HepG2 (cell line): ENCODE measurements around the gene CLCN2. TPM values are rescaled to one million over a fixed set of nuclear protein-coding genes. Genes with fewer than 3 reads are reported as not detected.

Experiments used
- CHD4 ChIP-seq: fragments of 200-600 bp; sonication (generic); IDR thresholded peaks from 2 replicates; pipeline ENCODE4 v1.7.0; 2017; ENCODE audit warnings: mild to moderate bottlenecking, low read length, borderline replicate concordance
- FOXP4 ChIP-seq: sonication (generic); formaldehyde crosslinking; IDR thresholded peaks from 2 replicates; pipeline ENCODE4 v1.4.0; 2020; ENCODE audit warnings: missing genetic modification reagents
- HMGXB4 ChIP-seq, 2 experiments: sonication (generic) in 1 of 2; formaldehyde crosslinking in 1 of 2; IDR thresholded peaks; 2 replicates each; pipeline versions ENCODE4 v1.4.0 to v1.6.1; 2018 to 2020; ENCODE audit warnings: missing genetic modification reagents in 2 of 2, borderline replicate concordance in 1 of 2, low read depth in 1 of 2, mild to moderate bottlenecking in 1 of 2, missing biosample characterization in 1 of 2
- HOXA3 ChIP-seq: sonication (generic); formaldehyde crosslinking; IDR thresholded peaks from 2 replicates; pipeline ENCODE4 v1.5.0; 2020; ENCODE audit warnings: missing genetic modification reagents
- KAT7 ChIP-seq: IDR thresholded peaks from 2 replicates; pipeline ENCODE4 v1.6.1; 2018; ENCODE audit warnings: borderline replicate concordance, missing compliant biosample characterization
- PHF8 ChIP-seq: sonication (generic); formaldehyde crosslinking; IDR thresholded peaks from 2 replicates; pipeline ENCODE4 v1.5.0; 2020; ENCODE audit warnings: missing genetic modification reagents
- POLR2A ChIP-seq, 2 experiments: IDR thresholded peaks; 2 replicates each; pipeline ENCODE4 v1.6.1; 2011; ENCODE audit warnings: low read depth in 2 of 2, low read length in 2 of 2, mild to moderate bottlenecking in 1 of 2, moderate library complexity in 1 of 2; ENCODE audit not compliant: insufficient read depth in 1 of 2
- ZMAT3 ChIP-seq: sonication (generic); formaldehyde crosslinking; conservative IDR thresholded peaks from 2 replicates; pipeline ENCODE4 v1.7.0; 2021; ENCODE audit warnings: missing genetic modification reagents
- ZNF556 ChIP-seq: sonication (generic); formaldehyde crosslinking; IDR thresholded peaks from 2 replicates; pipeline ENCODE4 v1.4.0; 2020; ENCODE audit warnings: mild to moderate bottlenecking, missing genetic modification reagents, borderline replicate concordance
- ZNF704 ChIP-seq: sonication (generic); formaldehyde crosslinking; IDR thresholded peaks from 2 replicates; pipeline ENCODE4 v1.8.1; 2023; ENCODE audit warnings: mild to moderate bottlenecking, inconsistent platforms, moderate library complexity, missing genetic modification reagents, borderline replicate concordance
- polyA plus RNA-seq, 8 experiments: library from polyadenylated mRNA; depleted of rRNA in 3 of 8; stranded (reverse) in 7 of 8; unstranded in 1 of 8; fragments of >200 nt; fragmentation: Illumina TruSeq in 4 of 8; extraction: Trizol in 4 of 8; gene quantifications; 2 replicates each; pipeline versions ENCODE4 v1.2.1 to v1.2.3, GENCODE V29; 2011 to 2016; ENCODE audit warnings: low read depth in 4 of 8, missing spikeins in 1 of 8, mixed read lengths in 1 of 8; ENCODE audit not compliant: insufficient read depth in 1 of 8
- total RNA-seq, 5 experiments: library from RNA; depleted of rRNA; stranded (reverse); fragments of >200 nt; fragmentation: Illumina TruSeq; extraction: Trizol; gene quantifications; 2 replicates each; pipeline ENCODE4 v1.2.3, GENCODE V29; 2016; ENCODE audit warnings: low read depth in 1 of 5
- TF ChIP-seq, protein P1 (sequence below): sonication (generic); formaldehyde crosslinking; IDR thresholded peaks from 2 replicates; pipeline ENCODE4 v1.5.0; 2020; ENCODE audit warnings: mild to moderate bottlenecking, missing genetic modification reagents

The CLCN2 gene
- total and polyA plus RNA-seq, 2 of the 13 experiments (the other 11 are each of a cell fraction or from before 2014, with no cell fraction given) = 11.4 to 13.5 TPM

DNA sequence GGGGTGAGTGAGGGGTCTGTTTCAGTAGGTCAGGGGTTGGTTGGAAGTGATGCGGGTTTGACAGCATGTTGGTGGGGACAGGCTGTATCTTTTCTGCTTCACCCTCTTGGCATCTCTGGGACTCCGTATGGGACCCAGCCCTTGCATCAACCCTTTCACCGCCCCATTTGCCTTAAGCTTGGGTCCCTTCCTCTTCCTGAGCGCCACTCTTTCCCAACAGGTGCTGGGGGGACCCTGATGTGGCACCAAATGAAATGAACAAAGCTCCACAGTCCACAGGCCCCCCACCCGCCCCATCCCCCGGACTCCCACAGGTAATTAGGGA lies 45.9 kb downstream of the CLCN2 start (continued):
- TF ChIP-seq ZNF704 (CRISPR knock-in tag) (0 out of 2 replicates have a peak, but pooled peaks have one; percentile 44), ZMAT3 (CRISPR knock-in tag) (no peak), HMGXB4 (CRISPR knock-in tag; IDR thresholded peaks at IDR 0.05; ENCODE audit: borderline replicate concordance in 1 of 2, low read depth in 1 of 2) (no peak), PHF8 (peak; percentile 4; the same call in 1 of the 2 replicates), HOXA3 (CRISPR knock-in tag) (no peak), FOXP4 (CRISPR knock-in tag) (no peak), ZNF556 (CRISPR knock-in tag) (0 out of 2 replicates have a peak, but pooled peaks have one; percentile 44), KAT7 (CRISPR knock-in tag) (0 out of 2 replicates have a peak, but pooled peaks have one; percentile 1), POLR2A (IDR thresholded peaks at IDR 0.05; ENCODE audit: insufficient read depth in 1 of 2, low read depth in 2 of 2, low read length in 2 of 2) (0 out of 4 replicates have a peak, but pooled peaks have one; percentile 1 to 35), CHD4 (no peak)
- TF ChIP-seq, protein P1, sequence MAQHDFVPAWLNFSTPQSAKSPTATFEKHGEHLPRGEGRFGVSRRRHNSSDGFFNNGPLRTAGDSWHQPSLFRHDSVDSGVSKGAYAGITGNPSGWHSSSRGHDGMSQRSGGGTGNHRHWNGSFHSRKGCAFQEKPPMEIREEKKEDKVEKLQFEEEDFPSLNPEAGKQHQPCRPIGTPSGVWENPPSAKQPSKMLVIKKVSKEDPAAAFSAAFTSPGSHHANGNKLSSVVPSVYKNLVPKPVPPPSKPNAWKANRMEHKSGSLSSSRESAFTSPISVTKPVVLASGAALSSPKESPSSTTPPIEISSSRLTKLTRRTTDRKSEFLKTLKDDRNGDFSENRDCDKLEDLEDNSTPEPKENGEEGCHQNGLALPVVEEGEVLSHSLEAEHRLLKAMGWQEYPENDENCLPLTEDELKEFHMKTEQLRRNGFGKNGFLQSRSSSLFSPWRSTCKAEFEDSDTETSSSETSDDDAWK = no peak
